ENCODE measurements around the gene KCNG3. TPM values are rescaled to one million over a fixed set of nuclear protein-coding genes. Genes with fewer than 3 reads are reported as not detected.

The KCNG3 gene
- total and polyA plus RNA-seq, 10 donors = 0.10 TPM; not detected in 9

- Histone ChIP-seq H3K27me3 (replicated peaks in 1 of 7) (peaks cover 0 to 7% (median 0%) of the 10 kb centered on the region in 7 donors), H3K4me1 (no peaks in the 10 kb centered on the region), H3K4me3 (no peak overlapping the region), H3K27ac (no peak overlapping the region), H3K9me3 (no peaks in the 10 kb centered on the region), H3K36me3 (no peaks in the 10 kb centered on the region)
- WGBS, 5 donors = 66 to 80% (median 70%) methylated on average over 4 of the region's 4 CpGs
- TF ChIP-seq, protein P1, sequence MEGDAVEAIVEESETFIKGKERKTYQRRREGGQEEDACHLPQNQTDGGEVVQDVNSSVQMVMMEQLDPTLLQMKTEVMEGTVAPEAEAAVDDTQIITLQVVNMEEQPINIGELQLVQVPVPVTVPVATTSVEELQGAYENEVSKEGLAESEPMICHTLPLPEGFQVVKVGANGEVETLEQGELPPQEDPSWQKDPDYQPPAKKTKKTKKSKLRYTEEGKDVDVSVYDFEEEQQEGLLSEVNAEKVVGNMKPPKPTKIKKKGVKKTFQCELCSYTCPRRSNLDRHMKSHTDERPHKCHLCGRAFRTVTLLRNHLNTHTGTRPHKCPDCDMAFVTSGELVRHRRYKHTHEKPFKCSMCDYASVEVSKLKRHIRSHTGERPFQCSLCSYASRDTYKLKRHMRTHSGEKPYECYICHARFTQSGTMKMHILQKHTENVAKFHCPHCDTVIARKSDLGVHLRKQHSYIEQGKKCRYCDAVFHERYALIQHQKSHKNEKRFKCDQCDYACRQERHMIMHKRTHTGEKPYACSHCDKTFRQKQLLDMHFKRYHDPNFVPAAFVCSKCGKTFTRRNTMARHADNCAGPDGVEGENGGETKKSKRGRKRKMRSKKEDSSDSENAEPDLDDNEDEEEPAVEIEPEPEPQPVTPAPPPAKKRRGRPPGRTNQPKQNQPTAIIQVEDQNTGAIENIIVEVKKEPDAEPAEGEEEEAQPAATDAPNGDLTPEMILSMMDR (IDR thresholded peaks at IDR 0.05 in 8 of 11, conservative IDR thresholded peaks at IDR 0.05 in 3 of 11) = no peak
- TF ChIP-seq POLR2A (IDR thresholded peaks at IDR 0.05) = no peak
- TF ChIP-seq POLR2AphosphoS5 (IDR thresholded peaks at IDR 0.05) = no peak
- no peak for DNase-seq
- intact Hi-C loops (cut with DNase I; ENCODE audit: low total_unique reads) = no loop called here
These were observed 69.7 kb downstream of the KCNG3 start for GRCh38 chr2:42424033-42424432.

DNA sequence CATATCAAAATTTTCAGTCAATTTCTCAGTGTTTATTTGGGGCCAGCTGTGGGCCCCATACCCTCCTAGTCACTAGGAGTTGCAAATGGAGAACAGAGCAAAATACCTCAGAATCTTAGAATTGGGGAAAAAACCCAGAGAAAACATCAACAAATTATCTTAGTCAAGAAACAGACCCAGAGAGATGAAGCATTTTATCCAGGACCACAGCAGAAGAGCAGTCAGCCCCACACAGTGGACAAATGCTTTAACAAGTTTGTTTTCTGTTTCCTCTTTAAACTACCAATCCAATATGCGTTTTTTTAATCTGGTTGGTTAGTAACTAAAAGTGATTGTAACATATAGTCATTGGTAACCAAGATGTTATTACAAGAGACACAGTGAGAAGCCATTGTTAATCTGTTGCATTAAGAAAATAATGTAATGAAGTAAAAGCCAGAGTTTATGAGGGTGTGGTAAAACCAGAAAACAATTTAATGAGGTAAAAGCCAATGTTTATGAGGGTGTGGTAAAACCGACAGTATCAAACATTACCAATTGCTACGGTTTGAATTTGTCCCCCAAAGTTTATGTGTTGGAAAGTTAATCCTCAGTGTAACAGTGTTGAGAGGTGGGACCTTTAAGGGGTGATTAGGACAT, 72.1 kb downstream of the KCNG3 start:
- Histone ChIP-seq H3K4me3 (no peak overlapping the region), H3K9me3 (no peaks in the 10 kb centered on the region), H3K4me1 (no peaks in the 10 kb centered on the region), H3K27ac (no peak overlapping the region), H3K36me3 (no peaks in the 10 kb centered on the region), H3K27me3 (replicated peaks in 1 of 7) (peaks cover 0 to 7% (median 0%) of the 10 kb centered on the region in 7 donors)
- no peak for DNase-seq
- 77 to 94% (median 84%) methylated on average over 3 of the region's 3 CpGs for WGBS, 5 donors
- TF ChIP-seq POLR2AphosphoS5 (IDR thresholded peaks at IDR 0.05) (no peak), POLR2A (IDR thresholded peaks at IDR 0.05) (no peak)
- TF ChIP-seq, protein P1 (IDR thresholded peaks at IDR 0.05 in 8 of 11, conservative IDR thresholded peaks at IDR 0.05 in 3 of 11) = no peak
- intact Hi-C loops (cut with DNase I; ENCODE audit: low total_unique reads) = no loop called here

DNA sequence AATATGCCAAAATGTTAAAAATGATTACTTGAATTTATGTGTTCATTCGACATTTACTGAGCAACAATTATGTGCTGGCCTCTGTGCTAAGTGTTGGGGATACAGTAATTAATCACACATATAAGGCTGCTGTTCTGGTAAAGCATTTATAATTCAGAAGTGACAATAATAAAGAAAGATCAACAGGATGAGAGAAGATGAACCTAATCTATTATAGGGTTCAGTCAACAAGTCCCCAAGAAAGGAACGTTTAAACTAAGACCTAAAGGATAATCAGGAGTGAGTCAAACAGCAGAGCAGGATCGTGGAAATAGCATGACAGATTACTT, 72.7 kb downstream of the KCNG3 start:
- H3K36me3 ChIP-seq = no peaks in the 10 kb centered on the region
- peaks cover 0 to under 1% (median 0%) of the 10 kb centered on the region in 8 donors for H3K9me3 ChIP-seq
- peaks cover 0 to 7% (median 0%) of the 10 kb centered on the region in 7 donors for H3K27me3 ChIP-seq (replicated peaks in 1 of 7)
- H3K4me1 ChIP-seq = no peaks in the 10 kb centered on the region
- no peak overlapping the region for H3K4me3 ChIP-seq
- TF ChIP-seq, protein P1 (IDR thresholded peaks at IDR 0.05 in 8 of 11, conservative IDR thresholded peaks at IDR 0.05 in 3 of 11) = no peak
- no peak for TF ChIP-seq POLR2AphosphoS5 (IDR thresholded peaks at IDR 0.05)
- TF ChIP-seq POLR2A (IDR thresholded peaks at IDR 0.05) = no peak
- DNase-seq = no peak
- no peak overlapping the region for H3K27ac ChIP-seq
- WGBS, 5 donors = 75 to 90% (median 84%) methylated on average over 3 of the region's 3 CpGs
- intact Hi-C loops (cut with DNase I; ENCODE audit: low total_unique reads) = no loop called here

GRCh38 chr2:42414648-42415047, 79.1 kb downstream of the KCNG3 start:
- Histone ChIP-seq H3K4me3 (no peak overlapping the region), H3K27me3 (replicated peaks in 1 of 7) (no peaks in the 10 kb centered on the region), H3K27ac (no peak overlapping the region), H3K36me3 (no peaks in the 10 kb centered on the region), H3K9me3 (peaks cover 10 to 36% (median 26%) of the 10 kb centered on the region in 8 donors), H3K4me1 (no peaks in the 10 kb centered on the region)
- no peak for TF ChIP-seq POLR2AphosphoS5 (IDR thresholded peaks at IDR 0.05)
- TF ChIP-seq, protein P1 (IDR thresholded peaks at IDR 0.05 in 8 of 11, conservative IDR thresholded peaks at IDR 0.05 in 3 of 11) = no peak
- no peak for DNase-seq
- intact Hi-C loops (cut with DNase I; ENCODE audit: low total_unique reads) = no loop called here

All from spleen (tissue), 11 donors.